Dendritic cell treated with granulocyte-macrophage colony-stimulating factor and Interleukin-4, amounts not matched to agents 40 ng/mL and 50 ng/mL, for 4 days (primary cell): ENCODE data around the gene F12.

Experiments used
- H3K27ac Mint-ChIP-seq: one replicate; pipeline ENCODE4 v1.8.0; 2022; ENCODE audit warnings: mild to moderate bottlenecking, mixed read lengths
- H3K27me3 Mint-ChIP-seq: one replicate; pipeline ENCODE4 v1.8.0; 2022; ENCODE audit warnings: mild to moderate bottlenecking, mixed read lengths
- H3K36me3 Mint-ChIP-seq: one replicate; pipeline ENCODE4 v1.8.0; 2022; ENCODE audit warnings: low read depth, mixed read lengths
- H3K4me1 Mint-ChIP-seq: one replicate; pipeline ENCODE4 v1.8.0; 2022; ENCODE audit warnings: low read depth, mixed read lengths
- H3K4me3 Mint-ChIP-seq: one replicate; pipeline ENCODE4 v1.8.0; 2022; ENCODE audit warnings: mild to moderate bottlenecking, moderate library complexity, mixed read lengths
- H3K9me3 Mint-ChIP-seq: one replicate; pipeline ENCODE4 v1.8.0; 2022; ENCODE audit warnings: mixed read lengths
- intact Hi-C: fragments of 100-400 bp; cut with micrococcal nuclease; formaldehyde crosslinking; loops from one replicate; pipeline ENCODE4 v1.15.0; 2022

F12 gene

DNA sequence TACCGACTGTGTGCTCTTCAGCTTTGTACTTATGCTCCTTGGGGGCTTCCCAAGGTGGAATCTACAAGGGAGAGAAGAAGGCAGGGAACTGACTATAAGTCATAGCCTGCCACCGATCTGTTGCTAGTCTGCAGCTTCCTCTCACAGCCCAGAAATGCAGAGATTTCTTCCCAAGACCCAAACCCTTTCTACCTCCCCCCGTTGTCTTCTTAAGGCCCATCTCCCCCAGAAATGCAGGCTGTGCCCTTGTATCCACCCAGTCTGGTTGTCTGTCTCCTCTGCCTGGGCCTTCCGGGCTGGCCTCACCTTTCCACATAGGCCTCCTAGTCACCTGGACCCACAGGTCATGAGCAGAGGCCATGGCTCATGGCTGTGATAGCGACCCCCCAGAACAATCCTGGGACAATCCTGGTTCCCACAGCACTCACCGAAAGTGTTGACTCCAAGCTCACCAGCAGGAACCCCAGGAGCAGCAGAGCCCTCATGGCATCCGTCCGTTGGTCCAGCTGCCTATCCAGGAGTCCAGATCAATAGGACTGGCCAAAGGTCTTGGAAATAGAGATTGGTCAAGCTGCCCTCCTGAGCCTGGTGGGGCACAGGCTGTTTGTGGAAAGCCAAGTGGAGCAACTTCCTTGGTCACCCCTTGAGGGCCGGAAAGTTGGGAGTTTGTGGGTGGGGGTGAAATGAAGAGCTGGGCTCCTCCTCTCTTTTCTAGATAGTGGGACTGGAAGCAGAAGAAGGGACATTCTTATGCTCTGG, at the start of gene F12:
Gene F12, minus strand, starts transcription at position 522 of the 759 bp plus-strand sequence. Its CDS starts 37 bp downstream, at position 485.
- Mint-ChIP-seq H3K36me3 (no peaks in the 10 kb centered on the region), H3K4me3 (no peak within 1 kb of the TSS), H3K4me1 (peaks cover 47% of the 10 kb centered on the region), H3K27ac (no peak within 1 kb of the TSS), H3K27me3 (peaks cover 23% of the 10 kb centered on the region), H3K9me3 (no peaks in the 10 kb centered on the region)
- intact Hi-C loops = no loop called here

DNA sequence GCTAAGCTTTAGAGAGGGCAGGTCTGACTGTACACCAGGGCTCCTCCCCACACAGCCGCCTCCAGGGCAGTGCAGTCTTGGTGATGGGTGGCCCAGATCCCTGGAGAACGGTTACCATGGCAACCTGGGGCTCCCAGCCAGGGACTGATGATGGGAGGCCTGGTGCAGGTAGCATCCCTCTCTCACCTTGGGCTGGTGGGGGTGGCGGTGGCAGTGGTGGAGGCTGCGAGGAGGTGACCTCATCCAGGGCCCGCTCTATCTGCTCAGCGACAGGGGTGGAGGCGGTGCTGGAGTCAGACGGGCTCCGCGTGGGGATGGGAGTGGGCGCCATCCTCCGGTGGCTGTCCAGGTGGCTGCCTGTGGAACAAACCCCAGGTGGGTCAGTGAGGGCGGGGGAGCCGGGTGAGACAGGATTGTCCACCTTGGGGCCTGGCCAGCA, 49.6 kb upstream of the F12 start:
- Mint-ChIP-seq H3K27ac (no peak overlapping the region), H3K4me1 (peaks cover 38% of the 10 kb centered on the region), H3K4me3 (no peak overlapping the region), H3K9me3 (no peaks in the 10 kb centered on the region), H3K36me3 (no peaks in the 10 kb centered on the region), H3K27me3 (peaks cover 44% of the 10 kb centered on the region)
- intact Hi-C loops = loop anchor here (5.0 kb wide), 2 partner anchors 38 to 152 kb away; partner anchors contain the start of gene PDLIM7

DNA sequence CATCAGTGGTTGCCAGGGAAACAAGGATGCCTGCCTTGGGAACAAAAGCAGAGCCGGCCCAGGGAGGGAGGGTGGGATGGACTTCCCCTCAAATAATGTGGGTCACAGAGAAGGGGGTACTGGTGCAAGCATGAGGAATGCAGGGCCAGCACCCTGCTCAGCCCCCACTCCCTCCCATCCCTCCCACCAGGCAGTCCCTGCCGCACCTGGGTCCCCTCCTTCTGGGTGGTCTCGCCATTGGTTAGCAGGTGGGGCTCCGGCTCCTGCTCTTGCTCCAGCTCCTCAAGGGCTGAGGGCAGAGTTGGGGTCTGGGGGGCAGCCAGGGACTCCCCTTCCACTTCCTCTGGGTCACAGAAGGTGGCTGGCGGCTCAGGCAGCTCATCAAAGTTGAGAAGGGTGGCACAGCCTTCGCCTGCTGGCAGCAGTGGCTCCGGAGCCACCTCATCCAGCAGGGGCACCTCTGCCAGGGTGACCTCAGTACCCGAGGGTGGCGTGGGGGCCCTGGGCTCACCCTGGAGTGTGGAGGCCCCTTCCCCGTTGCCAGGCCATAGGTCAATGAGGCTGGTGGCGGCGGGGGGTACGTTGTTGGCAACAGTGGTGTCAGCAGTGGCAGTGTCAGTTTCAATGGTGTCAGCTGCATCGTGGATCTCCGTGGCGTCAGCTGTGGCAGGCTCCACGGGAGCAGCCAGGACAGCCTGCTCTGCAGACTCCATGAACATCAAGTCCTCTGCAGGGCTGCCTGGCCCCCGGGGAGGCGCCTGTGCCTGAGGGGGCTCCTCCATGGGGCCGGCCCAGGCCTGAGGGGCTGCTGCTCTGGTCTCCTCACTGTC, 48.7 kb upstream of the F12 start:
- no peaks in the 10 kb centered on the region for H3K9me3 Mint-ChIP-seq
- H3K4me1 Mint-ChIP-seq = peaks cover 41% of the 10 kb centered on the region
- intact Hi-C loops = loop anchor here (5.0 kb wide), 2 partner anchors 39 to 151 kb away; partner anchors contain the start of gene PDLIM7
- no peak overlapping the region for H3K27ac Mint-ChIP-seq
- H3K27me3 Mint-ChIP-seq = peaks cover 50% of the 10 kb centered on the region
- H3K4me3 Mint-ChIP-seq = no peak overlapping the region
- H3K36me3 Mint-ChIP-seq = no peaks in the 10 kb centered on the region

DNA sequence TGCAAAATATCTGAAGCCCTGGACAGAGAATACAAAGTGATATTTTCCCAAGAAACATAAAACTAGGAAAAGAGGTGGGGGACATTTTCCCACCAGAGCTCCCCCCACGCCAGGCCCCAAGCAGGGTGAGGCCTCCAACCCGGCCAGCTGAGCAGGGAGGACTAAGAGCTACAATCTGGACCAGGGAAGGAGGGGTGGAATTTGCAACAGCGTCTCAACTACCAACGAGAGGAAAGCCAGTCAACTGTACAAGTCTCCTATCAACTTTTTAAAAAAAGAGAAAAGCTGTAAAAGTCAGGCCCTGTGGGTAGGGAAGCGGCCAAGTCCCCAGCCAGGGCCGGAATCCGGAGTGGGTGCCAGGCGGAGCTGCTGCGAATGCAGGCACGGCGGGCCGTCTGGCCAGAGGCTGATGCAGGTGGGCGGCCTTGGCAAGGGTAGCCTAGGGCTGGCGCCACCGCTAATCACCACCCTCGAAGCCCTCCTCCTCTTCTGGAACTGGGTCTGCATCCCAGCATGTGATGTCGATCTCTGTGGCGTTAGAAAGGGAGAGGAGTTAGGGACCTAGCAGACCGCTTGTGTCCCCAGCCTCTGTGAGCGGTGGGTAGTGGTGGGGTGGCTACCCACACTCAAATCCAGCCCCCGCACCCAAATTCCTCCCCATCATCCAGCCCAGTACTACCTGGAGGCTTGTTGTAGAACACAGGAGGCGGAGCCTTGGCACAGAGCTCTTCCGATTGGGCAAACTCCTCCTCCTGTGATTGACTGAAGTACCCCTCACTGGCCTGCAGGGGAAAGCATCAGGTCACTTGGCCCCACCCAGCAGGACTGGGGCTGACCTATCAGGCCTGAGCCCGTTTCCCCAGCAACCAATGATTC, 47.9 kb upstream of the F12 start:
- Mint-ChIP-seq H3K27me3 (peaks cover 53% of the 10 kb centered on the region), H3K27ac (no peak overlapping the region), H3K4me3 (no peak overlapping the region), H3K4me1 (peaks cover 34% of the 10 kb centered on the region), H3K9me3 (no peaks in the 10 kb centered on the region), H3K36me3 (no peaks in the 10 kb centered on the region)
- intact Hi-C loops = loop anchor here (5.0 kb wide), 2 partner anchors 40 to 150 kb away; partner anchors contain the start of gene PDLIM7

DNA sequence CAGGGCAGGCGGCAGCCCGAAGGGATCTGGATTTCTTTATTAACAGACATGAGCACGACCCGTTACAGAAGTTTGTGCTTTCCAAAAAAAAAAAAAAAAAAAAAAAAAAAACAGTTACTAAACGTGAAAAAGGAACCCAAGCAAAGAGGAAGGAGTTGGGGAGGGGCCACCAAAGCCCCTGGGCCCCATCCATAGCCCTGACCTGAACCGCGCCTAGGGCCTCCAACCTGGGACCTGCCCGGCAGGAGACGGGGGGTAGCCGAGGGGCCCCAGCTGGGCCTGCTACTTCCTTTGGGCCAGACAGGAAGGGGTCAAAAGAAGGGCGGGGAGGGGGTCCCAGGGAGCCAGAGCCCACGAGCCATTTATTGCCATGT, 47.2 kb upstream of the F12 start:
- Mint-ChIP-seq H3K4me3 (no peak overlapping the region), H3K4me1 (peaks cover 28% of the 10 kb centered on the region), H3K27me3 (peaks cover 55% of the 10 kb centered on the region), H3K36me3 (no peaks in the 10 kb centered on the region), H3K9me3 (no peaks in the 10 kb centered on the region), H3K27ac (no peak overlapping the region)
- intact Hi-C loops = loop anchor here (5.0 kb wide), 2 partner anchors 41 to 149 kb away; partner anchors contain the start of gene PDLIM7

DNA sequence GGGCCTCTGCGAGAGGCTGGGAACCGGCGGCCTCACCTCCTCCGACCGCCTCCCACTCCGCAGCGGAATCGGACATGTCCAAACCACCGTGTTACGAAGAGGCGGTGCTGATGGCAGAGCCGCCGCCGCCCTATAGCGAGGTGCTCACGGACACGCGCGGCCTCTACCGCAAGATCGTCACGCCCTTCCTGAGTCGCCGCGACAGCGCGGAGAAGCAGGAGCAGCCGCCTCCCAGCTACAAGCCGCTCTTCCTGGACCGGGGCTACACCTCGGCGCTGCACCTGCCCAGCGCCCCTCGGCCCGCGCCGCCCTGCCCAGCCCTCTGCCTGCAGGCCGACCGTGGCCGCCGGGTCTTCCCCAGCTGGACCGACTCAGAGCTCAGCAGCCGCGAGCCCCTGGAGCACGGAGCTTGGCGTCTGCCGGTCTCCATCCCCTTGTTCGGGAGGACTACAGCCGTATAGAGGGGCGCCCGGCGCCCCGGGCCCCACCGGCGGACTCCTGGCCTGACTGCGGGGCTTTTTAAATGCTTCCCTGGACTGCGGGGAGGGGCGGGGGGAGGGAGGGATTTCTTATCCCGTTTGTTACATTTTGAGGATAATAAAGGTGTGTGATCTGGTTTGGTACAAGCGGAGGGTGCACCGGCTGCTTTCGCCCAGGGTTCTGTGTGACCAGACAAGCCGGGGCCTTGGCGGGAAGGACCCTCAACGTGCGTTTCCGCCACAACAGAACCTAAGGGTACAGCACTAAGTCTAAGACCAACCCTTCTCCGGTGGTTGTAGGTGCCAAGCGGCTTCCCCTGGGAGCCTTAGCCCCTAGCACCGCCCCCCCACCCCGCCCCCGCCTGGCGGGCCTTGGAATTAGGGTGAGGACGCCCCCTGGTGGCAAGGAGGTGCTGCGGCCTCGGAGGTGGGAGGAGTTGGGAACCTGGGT, 46.6 kb upstream of the F12 start:
- H3K27me3 Mint-ChIP-seq = peaks cover 53% of the 10 kb centered on the region
- intact Hi-C loops = loop anchor here (2.0 to 5.0 kb wide), 3 partner anchors 25 to 149 kb away; partner anchors contain the start of gene PDLIM7
- H3K4me3 Mint-ChIP-seq = peak overlapping the region; percentile 68
- no peaks in the 10 kb centered on the region for H3K9me3 Mint-ChIP-seq
- H3K4me1 Mint-ChIP-seq = peaks cover 23% of the 10 kb centered on the region
- H3K27ac Mint-ChIP-seq = no peak overlapping the region
- H3K36me3 Mint-ChIP-seq = no peaks in the 10 kb centered on the region

DNA sequence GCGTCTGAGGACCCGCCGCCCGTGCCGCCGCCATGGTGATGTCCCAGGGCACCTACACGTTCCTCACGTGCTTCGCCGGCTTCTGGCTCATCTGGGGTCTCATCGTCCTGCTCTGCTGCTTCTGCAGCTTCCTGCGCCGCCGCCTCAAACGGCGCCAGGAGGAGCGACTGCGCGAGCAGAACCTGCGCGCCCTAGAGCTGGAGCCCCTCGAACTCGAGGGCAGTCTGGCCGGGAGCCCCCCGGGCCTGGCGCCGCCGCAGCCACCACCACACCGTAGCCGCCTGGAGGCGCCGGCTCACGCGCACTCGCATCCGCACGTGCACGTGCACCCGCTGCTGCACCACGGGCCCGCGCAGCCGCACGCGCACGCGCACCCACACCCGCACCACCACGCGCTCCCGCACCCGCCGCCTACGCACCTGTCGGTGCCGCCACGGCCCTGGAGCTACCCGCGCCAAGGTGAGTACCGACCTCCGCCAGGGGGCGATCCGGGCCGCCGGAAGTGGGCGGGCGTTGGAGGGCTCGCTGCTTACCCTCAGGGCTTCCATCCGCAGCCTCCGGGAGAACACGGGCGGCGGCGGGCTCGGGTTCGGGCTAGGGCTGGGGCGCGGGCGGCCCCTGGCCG, 45.8 kb upstream of the F12 start:
- H3K4me1 Mint-ChIP-seq = peaks cover 23% of the 10 kb centered on the region
- intact Hi-C loops = loop anchor here (2.0 to 5.0 kb wide), 3 partner anchors 24 to 148 kb away; partner anchors contain the start of gene PDLIM7
- H3K9me3 Mint-ChIP-seq = no peaks in the 10 kb centered on the region
- peak overlapping the region; percentile 68 for H3K4me3 Mint-ChIP-seq
- H3K27me3 Mint-ChIP-seq = peaks cover 61% of the 10 kb centered on the region
- H3K36me3 Mint-ChIP-seq = no peaks in the 10 kb centered on the region
- H3K27ac Mint-ChIP-seq = no peak overlapping the region

DNA sequence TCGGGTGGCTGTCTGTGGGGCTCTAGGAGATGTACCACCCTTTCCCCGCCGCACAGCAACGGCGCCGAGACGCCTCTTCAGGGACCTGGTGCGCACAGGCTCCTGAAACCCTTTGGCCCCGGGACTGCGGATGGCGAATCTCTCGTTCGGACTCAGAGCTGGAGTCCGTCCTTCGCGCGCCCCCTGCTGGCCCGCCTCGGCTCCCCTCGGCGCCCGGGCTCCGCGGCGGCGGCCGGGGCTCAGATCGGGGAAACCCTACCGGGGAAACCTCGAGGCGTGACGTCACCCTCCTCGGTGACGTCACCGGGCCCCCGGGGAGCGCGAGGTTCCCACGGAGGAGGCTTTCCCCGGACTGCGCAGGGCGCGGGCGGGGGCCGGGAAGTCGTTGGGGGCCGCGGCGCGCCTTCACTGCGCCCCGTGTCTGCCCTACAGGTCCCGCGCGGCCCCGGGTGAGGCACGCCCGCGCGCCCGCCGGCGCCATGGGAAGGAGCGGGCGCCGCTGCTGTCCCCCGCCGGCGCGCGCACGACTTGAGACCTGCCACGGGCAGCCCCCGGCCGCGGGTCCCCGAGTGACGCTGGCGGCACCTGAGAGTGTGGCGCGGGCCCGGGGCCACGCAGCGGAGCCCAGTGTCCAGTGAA, 45.2 kb upstream of the F12 start:
- Mint-ChIP-seq H3K4me1 (peaks cover 23% of the 10 kb centered on the region), H3K9me3 (no peaks in the 10 kb centered on the region), H3K4me3 (peak overlapping the region; percentile 76), H3K27me3 (peaks cover 64% of the 10 kb centered on the region), H3K36me3 (no peaks in the 10 kb centered on the region), H3K27ac (no peak overlapping the region)
- intact Hi-C loops = loop anchor here (1.0 to 5.0 kb wide), 5 partner anchors 24 to 147 kb away; partner anchors contain the start of gene PDLIM7

DNA sequence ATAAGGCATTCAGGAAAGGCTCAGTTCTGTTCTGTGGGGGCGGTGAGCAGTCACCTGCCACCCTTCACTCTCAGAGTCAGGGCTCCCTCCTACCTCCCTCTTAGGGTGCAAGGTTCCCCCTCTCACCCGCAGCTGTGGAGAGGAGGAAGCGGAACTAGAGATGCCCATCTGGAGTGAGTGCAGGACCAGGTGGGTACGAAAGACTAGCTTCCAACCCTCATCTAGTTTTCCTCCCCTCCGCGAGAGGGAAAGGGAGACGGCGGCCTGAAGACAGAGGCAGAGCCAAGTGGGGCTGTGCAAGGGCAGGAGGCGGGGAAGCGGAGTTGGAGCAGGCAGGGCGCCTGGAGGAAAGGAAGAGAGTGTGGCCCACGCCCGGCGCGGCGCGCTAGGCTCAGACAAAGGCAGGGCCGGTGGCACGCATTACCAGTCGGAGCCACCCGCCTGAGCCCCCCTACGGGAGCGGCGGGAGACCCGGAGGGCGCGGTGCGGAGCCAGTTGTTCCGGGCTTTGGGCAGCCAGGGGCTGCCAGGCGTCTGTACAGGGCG, 44.6 kb upstream of the F12 start:
- intact Hi-C loops = loop anchor here (1.0 to 2.0 kb wide), 3 partner anchors 23 to 64 kb away; no protein-coding TSS in a partner anchor
- Mint-ChIP-seq H3K36me3 (no peaks in the 10 kb centered on the region), H3K27ac (no peak overlapping the region), H3K4me3 (peak overlapping the region; percentile 76), H3K4me1 (peaks cover 23% of the 10 kb centered on the region), H3K27me3 (peaks cover 63% of the 10 kb centered on the region), H3K9me3 (no peaks in the 10 kb centered on the region)

DNA sequence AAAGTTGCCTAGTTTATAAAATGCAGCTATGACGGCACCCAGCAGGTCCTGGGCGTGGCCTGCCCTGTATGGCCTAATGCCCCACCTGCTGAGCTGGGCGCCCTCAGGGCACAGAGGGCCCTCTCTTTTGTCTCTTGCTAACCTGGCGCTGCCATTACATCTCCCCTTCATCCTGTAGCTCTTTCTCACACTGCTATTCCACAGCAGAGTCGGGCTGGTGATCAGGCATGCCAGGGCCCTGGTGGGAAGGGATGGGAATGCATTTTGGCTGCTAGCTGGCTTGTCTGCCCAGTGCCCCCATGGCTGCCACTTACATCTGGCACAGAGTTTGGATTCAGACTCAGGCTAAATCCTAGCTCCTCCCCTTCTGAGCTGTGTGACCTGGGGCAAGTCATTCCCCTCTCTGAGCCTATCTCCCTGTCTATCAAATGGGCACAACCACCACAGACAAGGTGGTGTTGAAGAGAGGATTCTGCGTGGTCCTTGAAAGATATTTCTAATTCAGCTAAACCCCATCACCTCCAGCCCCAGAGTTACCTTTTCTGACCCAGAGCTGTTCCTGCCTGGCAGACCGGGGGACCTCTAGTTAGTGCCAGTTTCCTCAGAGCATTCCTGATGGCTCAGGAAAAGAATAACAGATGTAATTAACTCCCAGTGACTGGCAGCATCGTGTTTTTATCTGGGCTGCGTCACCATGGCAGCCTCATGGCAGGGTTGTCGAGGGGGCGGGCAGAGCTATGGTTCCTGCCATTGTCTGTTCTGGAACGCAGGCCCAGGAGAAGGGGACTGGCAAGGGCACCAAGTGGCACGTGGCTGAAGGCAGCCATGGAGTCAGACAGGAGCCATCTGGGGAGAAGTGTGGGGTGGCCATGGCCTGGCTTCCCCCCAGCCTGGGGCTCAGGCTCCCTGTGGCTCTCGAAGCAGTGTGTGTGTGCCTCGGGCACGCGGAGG, 43.6 kb upstream of the F12 start:
- no peaks in the 10 kb centered on the region for H3K36me3 Mint-ChIP-seq
- no peak overlapping the region for H3K4me3 Mint-ChIP-seq
- no peak overlapping the region for H3K27ac Mint-ChIP-seq
- H3K4me1 Mint-ChIP-seq = peaks cover 33% of the 10 kb centered on the region
- peaks cover 71% of the 10 kb centered on the region for H3K27me3 Mint-ChIP-seq
- intact Hi-C loops = no loop called here
- H3K9me3 Mint-ChIP-seq = no peaks in the 10 kb centered on the region
